Left ventricle myocardium inferior (tissue), 1 donor: ENCODE results near the gene RERE. TPM values are rescaled to one million over a fixed set of nuclear protein-coding genes. Genes with fewer than 3 reads are reported as not detected.

ENCODE experiments used
- DNase-seq: peaks from one replicate; pipeline ENCODE4 v3.0.0-alpha.2; 2020
- H3K27ac ChIP-seq: fragments of 200-600 bp; replicated peaks from 2 replicates; pipeline ENCODE4 v1.8.0; 2021
- H3K27me3 ChIP-seq: fragments of 200-600 bp; 2 replicates; pipeline ENCODE4 v1.8.0; 2021; ENCODE audit warnings: low read depth
- H3K36me3 ChIP-seq: fragments of 200-600 bp; 2 replicates; pipeline ENCODE4 v1.8.0; 2021
- H3K4me1 ChIP-seq: fragments of 200-600 bp; 2 replicates; pipeline ENCODE4 v1.8.0; 2021
- H3K4me3 ChIP-seq: fragments of 200-600 bp; 2 replicates; pipeline ENCODE4 v1.8.0; 2021; ENCODE audit warnings: mild to moderate bottlenecking, moderate library complexity
- H3K9me3 ChIP-seq: fragments of 200-600 bp; replicated peaks from 2 replicates; pipeline ENCODE4 v1.8.0; 2021
- intact Hi-C: fragments of 100-400 bp; cut with micrococcal nuclease; formaldehyde crosslinking; loops from one replicate; pipeline ENCODE4 v1.11.0; 2022
- total RNA-seq: library from RNA; stranded (reverse); fragmentation: NEBNext Ultra II Directional; extraction: Animal tissue kit (Norgen Biotek cat#: 25700); gene quantifications from one replicate; pipeline ENCODE4 v1.2.1, GENCODE V29; 2021
- TF ChIP-seq, protein P1 (sequence below): fragments of 200-600 bp; IDR thresholded peaks from 2 replicates; pipeline ENCODE4 v1.8.0; 2021; ENCODE audit warnings: antibody characterized with exemption, mild to moderate bottlenecking, borderline replicate concordance
- donor health status: DM: no; HTN: yes; CAD: no; lungs with severe emphysema.

Gene RERE
- total RNA-seq, 1 donor from 2014 or later: 141 TPM

- Histone ChIP-seq H3K4me1 (peaks cover 89% of the 10 kb centered on the region), H3K27me3 (no peaks in the 10 kb centered on the region), H3K36me3 (peaks cover 38% of the 10 kb centered on the region), H3K9me3 (no peaks in the 10 kb centered on the region), H3K27ac (peak overlapping the region; percentile 98), H3K4me3 (no peak overlapping the region)
- DNase-seq: no peak
- intact Hi-C loops: no loop called here
- TF ChIP-seq, protein P1, sequence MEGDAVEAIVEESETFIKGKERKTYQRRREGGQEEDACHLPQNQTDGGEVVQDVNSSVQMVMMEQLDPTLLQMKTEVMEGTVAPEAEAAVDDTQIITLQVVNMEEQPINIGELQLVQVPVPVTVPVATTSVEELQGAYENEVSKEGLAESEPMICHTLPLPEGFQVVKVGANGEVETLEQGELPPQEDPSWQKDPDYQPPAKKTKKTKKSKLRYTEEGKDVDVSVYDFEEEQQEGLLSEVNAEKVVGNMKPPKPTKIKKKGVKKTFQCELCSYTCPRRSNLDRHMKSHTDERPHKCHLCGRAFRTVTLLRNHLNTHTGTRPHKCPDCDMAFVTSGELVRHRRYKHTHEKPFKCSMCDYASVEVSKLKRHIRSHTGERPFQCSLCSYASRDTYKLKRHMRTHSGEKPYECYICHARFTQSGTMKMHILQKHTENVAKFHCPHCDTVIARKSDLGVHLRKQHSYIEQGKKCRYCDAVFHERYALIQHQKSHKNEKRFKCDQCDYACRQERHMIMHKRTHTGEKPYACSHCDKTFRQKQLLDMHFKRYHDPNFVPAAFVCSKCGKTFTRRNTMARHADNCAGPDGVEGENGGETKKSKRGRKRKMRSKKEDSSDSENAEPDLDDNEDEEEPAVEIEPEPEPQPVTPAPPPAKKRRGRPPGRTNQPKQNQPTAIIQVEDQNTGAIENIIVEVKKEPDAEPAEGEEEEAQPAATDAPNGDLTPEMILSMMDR: no peak
Observed at GRCh38 chr1:8402109-8402710, 415.2 kb downstream of the RERE start.

DNA sequence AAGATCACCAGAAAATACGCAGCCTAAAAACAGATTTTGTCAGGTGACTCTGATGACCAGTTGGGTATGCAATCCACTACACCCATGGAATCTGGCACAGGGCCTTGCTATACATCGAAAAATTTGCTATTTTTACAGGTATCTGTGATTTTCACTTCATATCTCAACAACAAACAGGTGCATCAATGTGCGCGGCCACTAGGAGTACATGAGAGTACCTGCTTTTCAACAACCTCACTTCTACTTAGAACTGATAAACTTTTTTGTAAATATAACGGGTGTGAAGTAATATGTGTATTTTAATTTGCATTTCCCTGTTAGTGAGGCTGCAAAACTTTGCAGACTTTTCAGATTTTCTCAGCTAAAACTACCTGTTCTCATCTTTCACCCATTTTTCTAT lies 418.8 kb downstream of the RERE start:
- Histone ChIP-seq H3K27me3 (no peaks in the 10 kb centered on the region), H3K4me1 (peaks cover 89% of the 10 kb centered on the region), H3K4me3 (no peak overlapping the region), H3K36me3 (peaks cover 16% of the 10 kb centered on the region), H3K9me3 (no peaks in the 10 kb centered on the region), H3K27ac (peak overlapping the region; percentile 89)
- TF ChIP-seq, protein P1: peak; percentile 34
- intact Hi-C loops: no loop called here
- DNase-seq: no peak

GRCh38 chr1:8398086-8398485 lies 419.4 kb downstream of the RERE start:
- Histone ChIP-seq H3K4me1 (peaks cover 89% of the 10 kb centered on the region), H3K4me3 (no peak overlapping the region), H3K27me3 (no peaks in the 10 kb centered on the region), H3K9me3 (no peaks in the 10 kb centered on the region), H3K27ac (peak overlapping the region; percentile 89), H3K36me3 (peaks cover 16% of the 10 kb centered on the region)
- DNase-seq: no peak
- intact Hi-C loops: no loop called here
- TF ChIP-seq, protein P1: no peak

DNA sequence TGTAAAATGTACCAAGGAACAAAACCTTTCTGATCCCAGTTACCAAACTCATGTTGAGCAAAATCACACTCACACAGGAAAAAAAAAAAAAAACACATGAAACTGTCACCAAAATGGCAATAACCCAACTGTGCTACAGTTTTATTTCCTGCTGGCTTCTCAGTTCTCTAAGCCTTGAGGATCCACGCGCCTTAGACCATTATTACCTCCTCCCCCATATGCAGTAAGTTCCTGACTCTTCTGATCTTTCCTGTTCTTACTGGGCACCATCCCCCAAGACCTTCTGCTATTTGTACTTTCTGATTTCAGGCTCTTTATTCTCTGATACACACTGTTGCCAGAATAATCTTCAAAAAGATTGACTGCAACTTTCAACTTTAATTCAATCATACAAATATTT lies 419.9 kb downstream of the RERE start:
- Histone ChIP-seq H3K4me1 (peaks cover 90% of the 10 kb centered on the region), H3K27ac (peak overlapping the region; percentile 89), H3K4me3 (peak overlapping the region; percentile 2), H3K9me3 (no peaks in the 10 kb centered on the region), H3K27me3 (no peaks in the 10 kb centered on the region), H3K36me3 (peaks cover 14% of the 10 kb centered on the region)
- no peak for DNase-seq
- intact Hi-C loops: no loop called here
- TF ChIP-seq, protein P1: no peak

DNA sequence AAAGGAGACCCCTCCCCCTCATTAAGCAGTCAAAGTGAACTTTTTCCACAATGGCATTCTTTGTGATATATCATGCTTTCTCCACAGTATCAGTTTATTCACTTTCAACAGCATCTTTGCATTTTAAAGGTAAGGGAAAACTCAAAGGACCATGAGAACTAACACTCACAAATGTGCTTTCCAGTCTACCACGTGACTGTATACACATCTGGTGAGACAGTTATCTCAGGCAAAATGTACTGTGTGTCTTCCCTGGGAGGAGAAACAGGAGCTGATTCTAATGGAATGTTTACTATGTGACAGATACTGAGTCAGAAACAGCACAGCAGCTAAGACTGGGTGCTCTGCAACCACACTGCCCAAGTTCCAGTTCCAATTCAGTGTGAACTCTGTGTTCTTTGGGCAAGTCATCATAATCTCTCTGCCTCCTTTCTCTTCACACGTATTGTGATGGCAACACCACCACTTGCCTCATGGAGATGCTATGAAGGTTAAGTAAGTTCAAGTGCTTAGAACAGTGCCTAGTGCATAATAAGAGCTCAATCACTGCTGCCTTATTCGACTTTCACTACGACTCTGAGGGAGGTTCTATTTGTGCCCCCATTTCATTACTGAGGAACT lies 420.5 kb downstream of the RERE start:
- intact Hi-C loops: no loop called here
- H3K9me3 ChIP-seq: no peaks in the 10 kb centered on the region
- peak overlapping the region; percentile 2 for H3K4me3 ChIP-seq
- H3K36me3 ChIP-seq: peaks cover 7% of the 10 kb centered on the region
- peaks cover 90% of the 10 kb centered on the region for H3K4me1 ChIP-seq
- TF ChIP-seq, protein P1: no peak
- peak overlapping the region; percentile 89 for H3K27ac ChIP-seq
- no peak for DNase-seq
- H3K27me3 ChIP-seq: no peaks in the 10 kb centered on the region
